IPS-15b (cell line): ENCODE measurements around the gene NUP37.

Source experiments
- H3K27me3 ChIP-seq: one replicate; pipeline ENCODE4 v1.6.1; 2013; ENCODE audit warnings: low read length; ENCODE audit not compliant: control insufficient read depth, insufficient read depth
- H3K36me3 ChIP-seq: one replicate; pipeline ENCODE4 v1.6.1; 2013; ENCODE audit warnings: low read length; ENCODE audit not compliant: control insufficient read depth, insufficient read depth
- H3K4me1 ChIP-seq: one replicate; pipeline ENCODE4 v1.6.1; 2013; ENCODE audit warnings: mild to moderate bottlenecking, low read length; ENCODE audit not compliant: control insufficient read depth, insufficient read depth
- H3K4me3 ChIP-seq: one replicate; pipeline ENCODE4 v1.5.1; 2013; ENCODE audit warnings: low read depth, low read length
- H3K9ac ChIP-seq: one replicate; pipeline ENCODE4 v1.6.1; 2013; ENCODE audit warnings: low read depth, mild to moderate bottlenecking, low read length
- H3K9me3 ChIP-seq: one replicate; pipeline ENCODE4 v1.6.1; 2013; ENCODE audit warnings: mild to moderate bottlenecking, low read length; ENCODE audit not compliant: control insufficient read depth, insufficient read depth

The NUP37 gene

DNA sequence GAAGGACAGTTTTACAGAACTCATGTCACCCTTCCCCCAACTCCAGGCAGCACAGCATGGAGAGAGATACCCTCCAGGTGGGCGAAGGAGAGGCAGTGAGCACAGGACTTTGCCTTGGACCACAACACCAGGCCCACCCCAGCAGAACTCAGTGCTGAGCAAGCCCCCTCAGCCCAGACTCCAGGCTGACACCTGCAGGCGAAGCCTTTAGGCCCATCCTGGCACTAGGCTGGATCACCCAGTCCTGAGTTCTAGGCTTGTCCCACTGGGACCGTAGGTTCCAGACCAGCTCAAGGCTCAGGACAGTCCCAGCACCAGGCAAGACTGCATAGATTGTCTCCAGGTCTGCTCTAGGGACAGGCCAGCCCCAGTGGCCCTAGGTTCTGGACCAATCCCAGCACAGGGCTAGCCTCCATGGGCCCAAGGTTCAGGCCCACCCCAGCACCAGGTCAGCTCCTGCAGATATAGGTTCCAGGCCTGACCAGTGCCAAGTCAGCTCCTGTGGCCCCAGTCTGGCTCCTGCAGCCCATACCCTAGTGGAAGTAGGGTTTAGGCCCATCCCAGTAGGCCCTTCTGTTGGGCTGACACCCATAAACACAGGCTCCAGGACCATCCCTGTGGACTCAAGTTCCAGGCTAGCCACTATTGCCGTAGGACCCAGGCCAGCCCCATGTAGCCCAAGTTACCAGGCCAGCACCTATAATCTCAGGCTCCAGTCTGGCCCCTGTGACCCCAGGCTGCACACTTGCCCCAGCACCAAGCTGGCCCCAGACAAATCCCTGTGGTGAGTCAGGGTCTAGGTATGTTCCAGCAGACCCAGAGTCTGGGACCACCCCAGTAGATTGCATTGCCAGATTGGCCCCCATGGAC, 67.5 kb downstream of the NUP37 start:
- no peaks in the 10 kb centered on the region for H3K9me3 ChIP-seq
- no peaks in the 10 kb centered on the region for H3K27me3 ChIP-seq
- H3K9ac ChIP-seq = no peak overlapping the region
- H3K36me3 ChIP-seq = no peaks in the 10 kb centered on the region
- no peak overlapping the region for H3K4me3 ChIP-seq
- no peaks in the 10 kb centered on the region for H3K4me1 ChIP-seq

DNA sequence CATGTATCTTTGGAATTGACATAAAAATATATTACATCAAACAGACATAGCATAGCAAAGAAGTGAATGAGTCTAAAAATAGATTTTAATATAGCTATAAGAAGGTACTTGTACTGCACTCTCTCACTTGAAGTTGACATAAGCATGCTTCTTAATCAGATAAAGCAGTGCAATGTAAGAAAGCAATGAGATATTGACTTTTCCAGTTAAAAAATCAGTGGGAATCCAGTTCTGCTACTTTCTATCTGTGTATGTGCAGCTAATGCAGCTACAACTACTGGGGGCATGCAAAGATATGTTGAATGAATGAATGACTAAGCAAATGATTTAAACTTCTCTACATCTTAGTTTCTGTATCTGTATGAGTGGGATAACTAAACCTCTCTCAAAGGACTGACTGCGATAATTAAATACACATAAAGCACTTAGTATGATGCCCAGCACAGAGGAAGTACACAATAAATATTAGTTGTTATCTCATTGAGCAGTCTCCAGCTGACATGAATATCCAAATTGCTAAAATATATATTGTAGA, 68.4 kb downstream of the NUP37 start:
- no peak overlapping the region for H3K9ac ChIP-seq
- H3K36me3 ChIP-seq = no peaks in the 10 kb centered on the region
- no peak overlapping the region for H3K4me3 ChIP-seq
- no peaks in the 10 kb centered on the region for H3K4me1 ChIP-seq
- H3K27me3 ChIP-seq = no peaks in the 10 kb centered on the region
- H3K9me3 ChIP-seq = no peaks in the 10 kb centered on the region

DNA sequence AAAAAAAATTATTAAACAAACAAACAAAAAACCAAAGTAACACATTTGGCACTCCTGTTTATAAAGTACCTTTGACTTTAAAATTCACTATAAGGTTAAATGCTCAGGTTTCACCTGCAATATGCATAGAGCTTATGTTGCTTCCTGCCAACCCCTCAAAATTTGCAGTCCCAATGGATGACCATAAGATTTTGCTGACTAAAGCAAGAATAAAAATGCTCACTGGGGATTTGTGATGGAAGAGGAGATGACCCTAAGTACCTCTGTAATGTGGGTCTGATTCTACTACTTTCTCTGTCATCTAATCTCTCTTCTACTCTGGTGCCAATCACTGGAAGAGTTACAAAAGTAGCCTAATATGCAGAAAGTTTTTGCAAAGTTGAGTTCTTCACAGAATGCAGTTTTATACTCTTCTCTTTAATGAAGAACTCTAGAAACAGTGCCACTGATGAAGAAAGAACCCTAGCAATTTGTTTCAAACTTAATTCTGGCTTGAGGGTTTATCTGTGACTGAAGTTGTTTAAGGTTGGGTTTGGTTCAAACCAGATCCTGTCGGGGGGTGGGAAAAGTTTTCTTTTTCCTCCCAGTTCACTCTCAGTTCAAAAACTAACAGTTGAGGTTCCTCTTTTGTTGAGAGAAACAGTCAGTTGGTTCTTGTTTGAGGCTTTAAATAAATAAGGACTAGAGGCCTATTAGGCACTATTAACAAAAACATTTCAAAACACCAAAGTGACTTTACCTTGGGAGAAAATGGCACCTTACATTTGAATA, 69.1 kb downstream of the NUP37 start:
- H3K36me3 ChIP-seq = no peaks in the 10 kb centered on the region
- H3K9ac ChIP-seq = no peak overlapping the region
- H3K4me3 ChIP-seq = no peak overlapping the region

DNA sequence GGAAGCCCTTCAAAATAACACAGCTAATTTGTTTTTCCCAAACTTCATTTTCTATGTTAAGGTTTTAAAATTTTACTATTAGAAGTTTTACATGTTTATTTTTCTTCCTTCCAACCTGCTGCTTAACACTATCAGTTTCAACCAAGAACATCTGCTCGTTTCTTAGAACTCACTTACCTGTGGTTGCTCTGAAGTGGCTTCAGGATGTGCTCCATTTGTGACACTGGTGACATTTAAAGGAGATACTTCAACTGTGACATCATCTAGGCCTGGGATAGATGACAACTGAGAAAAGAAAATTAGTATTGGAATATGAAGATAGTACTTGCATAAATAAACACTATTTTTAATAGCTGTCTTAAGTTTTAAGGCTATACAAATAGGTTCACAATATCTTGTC, 76.0 kb downstream of the NUP37 start:
- Histone ChIP-seq H3K4me1 (no peaks in the 10 kb centered on the region), H3K4me3 (no peak overlapping the region), H3K9me3 (no peaks in the 10 kb centered on the region), H3K27me3 (no peaks in the 10 kb centered on the region), H3K9ac (no peak overlapping the region), H3K36me3 (no peaks in the 10 kb centered on the region)

More for the DNA sequence above, 69.1 kb downstream of the NUP37 start:
- H3K9me3 ChIP-seq = no peaks in the 10 kb centered on the region
- no peaks in the 10 kb centered on the region for H3K4me1 ChIP-seq
- H3K27me3 ChIP-seq = no peaks in the 10 kb centered on the region

DNA sequence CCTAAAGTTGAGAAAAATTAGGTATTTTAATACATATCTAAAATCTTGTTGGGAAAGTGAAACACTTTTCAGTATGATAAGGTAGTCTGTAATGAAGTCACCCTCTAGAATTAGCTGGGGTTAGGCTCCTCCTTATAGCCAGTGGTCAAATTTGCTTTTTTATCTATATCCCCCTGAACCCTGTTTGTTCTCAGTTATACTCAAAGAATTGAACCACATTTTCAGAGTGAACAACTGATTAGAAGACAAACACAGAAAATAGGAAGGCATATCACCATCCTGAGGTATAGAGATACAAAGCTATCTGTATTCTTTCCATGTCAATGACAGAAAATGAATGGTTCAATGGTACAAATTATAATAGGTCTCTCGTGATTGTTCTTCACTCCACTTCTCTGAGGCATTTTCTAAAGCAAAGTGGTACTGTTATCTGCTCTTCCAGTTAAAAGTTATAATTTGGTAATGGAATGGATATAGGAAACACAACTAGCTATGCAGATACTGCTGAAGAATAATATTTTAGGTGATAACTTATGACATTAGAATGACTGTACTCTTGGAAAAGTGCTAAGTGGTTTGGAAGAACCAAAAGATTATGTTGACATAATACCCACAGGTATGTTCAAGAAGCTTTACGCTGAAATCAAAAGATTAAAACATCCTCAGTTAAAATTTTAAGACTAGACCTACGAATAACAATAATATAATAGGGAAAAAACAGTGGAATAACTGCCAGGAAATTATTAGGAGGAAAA, 85.7 kb downstream of the NUP37 start:
- no peaks in the 10 kb centered on the region for H3K4me1 ChIP-seq
- H3K36me3 ChIP-seq = no peaks in the 10 kb centered on the region
- no peak overlapping the region for H3K4me3 ChIP-seq
- no peaks in the 10 kb centered on the region for H3K9me3 ChIP-seq
- H3K27me3 ChIP-seq = no peaks in the 10 kb centered on the region
- no peak overlapping the region for H3K9ac ChIP-seq

DNA sequence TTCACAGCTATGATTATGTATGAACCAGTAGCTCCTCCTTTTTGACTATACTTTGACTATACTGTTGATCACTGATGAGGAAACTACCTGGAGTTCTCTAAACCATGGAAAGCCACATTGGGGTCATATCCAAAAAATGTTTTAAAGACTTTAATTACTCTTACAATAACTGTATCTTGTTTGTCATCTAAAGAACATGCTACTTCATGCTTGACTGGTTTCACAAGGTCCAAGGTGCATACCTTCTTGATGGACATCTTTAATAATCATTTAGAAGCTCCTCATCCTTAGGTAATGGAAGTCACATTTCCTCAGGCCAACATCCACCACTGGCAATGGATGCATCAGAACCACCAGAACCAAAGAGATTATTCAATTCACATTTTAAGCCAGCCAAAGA, 88.1 kb downstream of the NUP37 start:
- Histone ChIP-seq H3K36me3 (no peaks in the 10 kb centered on the region), H3K9me3 (no peaks in the 10 kb centered on the region), H3K27me3 (no peaks in the 10 kb centered on the region), H3K4me3 (no peak overlapping the region), H3K4me1 (no peaks in the 10 kb centered on the region), H3K9ac (no peak overlapping the region)

DNA sequence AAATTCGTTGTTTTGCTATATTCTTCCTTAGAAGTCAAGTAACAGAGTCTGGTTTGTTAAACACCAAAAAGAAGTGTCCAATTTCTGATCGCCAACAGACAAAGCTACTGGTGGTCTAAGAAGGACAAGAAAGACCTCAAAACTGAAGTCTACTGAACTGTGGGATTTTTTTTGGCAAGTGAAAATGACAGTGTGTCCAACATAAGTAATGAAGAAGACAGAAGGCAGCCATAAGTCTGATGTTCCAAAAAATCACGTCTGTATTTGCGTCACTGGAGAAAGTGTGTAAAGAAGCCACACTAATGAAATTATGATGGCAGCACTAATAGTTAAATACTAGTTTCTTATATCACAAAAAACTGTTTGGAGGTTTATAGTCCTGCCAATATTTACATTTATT, 90.8 kb downstream of the NUP37 start:
- Histone ChIP-seq H3K27me3 (no peaks in the 10 kb centered on the region), H3K36me3 (no peaks in the 10 kb centered on the region), H3K9ac (no peak overlapping the region), H3K4me1 (no peaks in the 10 kb centered on the region), H3K4me3 (no peak overlapping the region), H3K9me3 (no peaks in the 10 kb centered on the region)

DNA sequence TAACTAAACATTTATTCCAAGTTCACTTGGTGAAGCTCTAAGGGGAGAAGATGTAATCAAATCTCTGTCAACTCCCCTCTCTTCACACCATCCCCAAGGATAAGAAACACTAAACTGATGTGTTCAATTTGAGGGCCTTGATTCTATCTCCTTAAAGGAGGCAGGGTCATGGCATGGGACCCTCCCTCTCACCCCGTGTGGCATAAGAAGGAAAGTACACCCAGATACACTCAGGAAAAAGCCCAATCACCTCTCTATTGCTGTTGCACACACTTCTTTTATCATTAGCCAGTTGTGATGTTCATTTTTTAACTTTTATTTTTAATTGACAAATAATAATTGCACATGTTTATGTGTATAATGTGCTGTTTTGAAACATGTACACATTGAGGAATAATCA, 93.2 kb downstream of the NUP37 start:
- H3K27me3 ChIP-seq = no peaks in the 10 kb centered on the region
- H3K9ac ChIP-seq = no peak overlapping the region
- H3K4me1 ChIP-seq = no peaks in the 10 kb centered on the region
- H3K36me3 ChIP-seq = no peaks in the 10 kb centered on the region
- H3K4me3 ChIP-seq = no peak overlapping the region
- H3K9me3 ChIP-seq = no peaks in the 10 kb centered on the region

DNA sequence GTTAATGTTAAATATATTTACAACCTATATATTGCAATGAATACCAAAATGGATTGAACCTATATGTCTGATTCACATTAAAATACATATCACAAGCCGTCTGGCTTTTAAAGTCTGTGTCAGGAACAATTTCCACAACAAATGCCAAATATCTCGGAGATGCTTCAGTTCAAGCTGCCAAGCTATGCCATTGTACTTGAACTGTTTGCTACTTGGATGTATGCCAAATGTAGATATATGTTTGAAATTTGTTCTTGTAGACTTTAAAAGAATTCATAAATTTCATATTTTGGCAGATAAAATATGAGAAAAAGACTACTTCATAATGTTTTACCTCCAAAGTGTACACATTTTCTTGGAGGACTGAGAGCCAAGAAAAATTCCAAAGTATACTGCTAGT, 95.1 kb downstream of the NUP37 start:
- Histone ChIP-seq H3K36me3 (no peaks in the 10 kb centered on the region), H3K4me1 (no peaks in the 10 kb centered on the region), H3K9me3 (no peaks in the 10 kb centered on the region), H3K9ac (no peak overlapping the region), H3K4me3 (no peak overlapping the region), H3K27me3 (no peaks in the 10 kb centered on the region)

DNA sequence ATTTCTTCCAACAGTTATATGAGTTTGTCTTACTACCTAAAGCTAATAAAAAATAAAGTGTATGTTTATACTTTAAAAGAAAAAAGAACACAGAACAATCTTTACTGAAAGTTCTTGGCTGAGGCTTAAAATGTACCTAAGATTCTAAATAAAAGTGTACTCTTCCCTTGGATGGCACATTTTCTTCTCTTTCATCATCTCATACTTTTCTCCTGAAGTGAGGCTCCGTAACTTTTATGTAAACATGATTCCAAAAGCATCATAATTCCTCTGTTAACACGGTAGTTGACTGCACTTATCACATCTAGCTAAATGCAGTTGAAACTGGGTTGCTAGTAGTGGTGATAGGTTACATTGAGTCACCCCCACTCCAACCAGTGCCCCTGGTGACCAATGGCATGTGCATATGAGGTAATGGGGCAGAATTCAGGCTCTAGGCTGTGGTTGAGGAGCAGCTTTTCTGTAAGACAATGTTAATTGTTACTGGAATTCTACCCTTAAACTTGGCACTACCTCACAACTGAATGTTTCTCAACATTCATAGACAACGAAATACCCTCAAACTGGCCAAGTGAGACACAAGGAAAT, 96.5 kb downstream of the NUP37 start:
- Histone ChIP-seq H3K9ac (no peak overlapping the region), H3K4me1 (no peaks in the 10 kb centered on the region), H3K9me3 (no peaks in the 10 kb centered on the region), H3K27me3 (no peaks in the 10 kb centered on the region), H3K4me3 (no peak overlapping the region), H3K36me3 (no peaks in the 10 kb centered on the region)
